GM12878 (cell line): ENCODE results near the gene FOXP1. TPM values are rescaled to one million over a fixed set of nuclear protein-coding genes. Genes with fewer than 3 reads are reported as not detected.
A peak's percentile ranks its signal among the peaks of the same experiment; 100 is the strongest.

Source experiments
- ATAC-seq: fragments of 200-7000 bp; cut with Tn5 transposase; 3 replicates; pipeline ENCODE4 v1.9.1; 2020; ENCODE audit warnings: mild to moderate bottlenecking, moderate library complexity
- BruUV-seq: library from RNA; stranded (reverse); fragments of 400-500 nt; replicated peaks from 2 replicates; lab custom pipeline; 2021; lab: Mats Ljungman, UMichigan
- CTCF ChIA-PET: fragments of 300-600 bp; sonication (Branson Sonifier 250); formaldehyde crosslinking; extraction: SDS; loops from one replicate; lab custom pipeline; 2021; ENCODE audit warnings: inconsistent platforms; lab: Yijun Ruan, JAX
- POLR2A ChIA-PET: fragments of 350-600 bp; formaldehyde crosslinking; extraction: SDS; loops from one replicate; lab custom pipeline; 2021; ENCODE audit warnings: inconsistent platforms; lab: Charles Lee
- RAD21 ChIA-PET: fragments of 300-600 bp; sonication (Branson Sonifier 250); formaldehyde crosslinking; loops from one replicate; lab custom pipeline; 2023; ENCODE audit warnings: antibody characterized with exemption; ENCODE audit not compliant: unreplicated experiment; lab: Charles Lee
- SMC1A ChIA-PET: fragments of 300-600 bp; sonication (Branson Sonifier 250); formaldehyde crosslinking; loops from one replicate; lab custom pipeline; 2023; ENCODE audit not compliant: unreplicated experiment, uncharacterized antibody; lab: Charles Lee
- DNase-seq: peaks from one replicate; pipeline ENCODE4 v3.0.0-alpha.2; 2011; ENCODE audit warnings: low read depth, low spot score
- FAIRE-seq: peaks from 3 replicates; lab custom pipeline; 2011; peaks lifted over from hg19 to GRCh38; lab: Jason Lieb, UNC
- H2AFZ ChIP-seq: 2 replicates; pipeline ENCODE4 v1.6.0; 2011; ENCODE audit warnings: low read depth, low read length, control low read depth; ENCODE audit not compliant: control insufficient read depth
- H3K27ac ChIP-seq: 2 replicates; pipeline ENCODE4 v1.5.1; 2011; ENCODE audit warnings: control low read depth; ENCODE audit not compliant: control insufficient read depth, insufficient read depth
- H3K27me3 ChIP-seq, 2 experiments: replicated peaks in 1 of 2; 2 replicates each; pipeline versions ENCODE4 v1.6.0 to v1.6.1; 2011; ENCODE audit warnings: low read length in 1 of 2; ENCODE audit not compliant: control insufficient read depth in 2 of 2, insufficient read depth in 2 of 2
- H3K36me3 ChIP-seq, 2 experiments: 2 replicates each; pipeline ENCODE4 v1.5.1; 2011; ENCODE audit warnings: low read length in 1 of 2; ENCODE audit not compliant: control insufficient read depth in 2 of 2, insufficient read depth in 2 of 2
- H3K4me1 ChIP-seq: 2 replicates; pipeline ENCODE4 v1.6.1; 2011; ENCODE audit warnings: mild to moderate bottlenecking, low read length, moderate library complexity, mixed read lengths; ENCODE audit not compliant: control insufficient read depth, insufficient read depth
- H3K4me2 ChIP-seq: 2 replicates; pipeline ENCODE4 v1.6.0; 2011; ENCODE audit warnings: control low read depth; ENCODE audit not compliant: control insufficient read depth, insufficient read depth
- H3K4me3 ChIP-seq: fragments of 200-600 bp; sonication (generic); 2 replicates; pipeline ENCODE4 v1.5.1; 2016
- H3K79me2 ChIP-seq: 2 replicates; pipeline ENCODE4 v1.6.0; 2011; ENCODE audit warnings: low read length; ENCODE audit not compliant: control insufficient read depth, insufficient read depth
- H3K9ac ChIP-seq: 2 replicates; pipeline ENCODE4 v1.8.0; 2011; ENCODE audit warnings: low read length, control low read depth, mixed read lengths; ENCODE audit not compliant: control insufficient read depth, insufficient read depth
- H3K9me3 ChIP-seq: replicated peaks from 3 replicates; pipeline ENCODE4 v1.5.1; 2011; ENCODE audit warnings: mild to moderate bottlenecking, low read length; ENCODE audit not compliant: control insufficient read depth, insufficient read depth
- H4K20me1 ChIP-seq: 2 replicates; pipeline ENCODE4 v1.6.0; 2011; ENCODE audit not compliant: control insufficient read depth, insufficient read depth
- JUND ChIP-seq: IDR thresholded peaks from 2 replicates; pipeline ENCODE4 v1.6.1; 2012; ENCODE audit warnings: low read depth, mild to moderate bottlenecking, low read length, improper control_type of control experiment, moderate library complexity
- MTA3 ChIP-seq: IDR thresholded peaks from 2 replicates; pipeline ENCODE4 v1.6.1; 2012; ENCODE audit warnings: low read length, inconsistent platforms, borderline replicate concordance
- POLR2A ChIP-seq: IDR thresholded peaks from 2 replicates; pipeline ENCODE4 v1.6.1; 2011; ENCODE audit warnings: low read depth, mild to moderate bottlenecking, low read length
- RCOR1 ChIP-seq: conservative IDR thresholded peaks from 2 replicates; pipeline ENCODE4 v1.6.1; 2012; ENCODE audit warnings: low read depth, low read length, improper control_type of control experiment
- SRF ChIP-seq, 2 experiments: IDR thresholded peaks; 2 replicates each; pipeline ENCODE4 v1.6.1; 2011; ENCODE audit warnings: low read depth in 2 of 2, low read length in 2 of 2, mild to moderate bottlenecking in 1 of 2, moderate library complexity in 1 of 2
- STAT1 ChIP-seq: fragments of 450-650 bp; conservative IDR thresholded peaks from 2 replicates; pipeline ENCODE4 v1.6.1; 2014; ENCODE audit warnings: antibody characterized with exemption, mild to moderate bottlenecking
- ZBED1 ChIP-seq: IDR thresholded peaks from 2 replicates; pipeline ENCODE4 v1.6.1; 2016; ENCODE audit warnings: borderline replicate concordance
- WGBS: methylation state at CpG from one replicate; pipeline ENCODE4 v1.1.6; 2016; ENCODE audit warnings: low lambda C conversion rate; ENCODE audit not compliant: insufficient replicate concordance, insufficient coverage; ENCODE audit errors: missing lambda C conversion rate; 5-methylcytosine and 5-hydroxymethylcytosine counted together
- in situ Hi-C: fragments of 300-500 bp; cut with MboI; formaldehyde crosslinking; loops from 9 replicates; pipeline ENCODE4 v1.14.3; 2018; ENCODE audit warnings: mixed read lengths
- intact Hi-C: fragments of 100-400 bp; cut with micrococcal nuclease; formaldehyde crosslinking; loops from one replicate; pipeline ENCODE4 v1.14.2; 2022; ENCODE audit not compliant: unreplicated experiment
- polyA plus RNA-seq, 11 experiments: library from polyadenylated mRNA; depleted of rRNA in 4 of 11; unstranded in 6 of 11; stranded (reverse) in 5 of 11; fragments of >200 nt; fragmentation: Nextera tagmentation in 4 of 11; fragmentation: Illumina TruSeq in 1 of 11; extraction: Ambion mirVana in 4 of 11; extraction: Trizol in 1 of 11; gene quantifications; 1 replicate in 1 of 11; 2 replicates in 10 of 11; pipeline versions ENCODE4 v1.2.1 to v1.2.3, GENCODE V29; 2011 to 2016; ENCODE audit warnings: inconsistent platforms in 2 of 11, missing spikeins in 2 of 11, low read depth in 1 of 11
- total RNA-seq, 4 experiments: library from RNA; depleted of rRNA in 3 of 4; stranded (reverse); fragments of >200 nt in 3 of 4; fragmentation: Illumina TruSeq in 1 of 4; extraction: Trizol in 1 of 4; gene quantifications; 2 replicates each; pipeline versions ENCODE4 v1.2.1 to v1.2.3, GENCODE V29; 2013 to 2021
- TF ChIP-seq, protein P1 (sequence below): IDR thresholded peaks from 2 replicates; pipeline ENCODE4 v1.6.1; 2011; ENCODE audit warnings: low read depth, low read length, improper control_type of control experiment, borderline replicate concordance
- TF ChIP-seq, protein P2 (sequence below): fragments of 450-650 bp; IDR thresholded peaks from 2 replicates; pipeline ENCODE4 v1.6.1; 2014; ENCODE audit warnings: mild to moderate bottlenecking
- TF ChIP-seq, protein P3 (sequence below): fragments of 450-650 bp; IDR thresholded peaks from 2 replicates; pipeline ENCODE4 v1.6.1; 2017; ENCODE audit warnings: antibody characterized with exemption, mild to moderate bottlenecking, moderate library complexity

The FOXP1 gene
- total and polyA plus RNA-seq, 10 of the 15 experiments (the other 5 are each of a cell fraction or from before 2014, with no cell fraction given) = 0.05 to 1.6 (median 0.20) TPM; not detected in 1

DNA sequence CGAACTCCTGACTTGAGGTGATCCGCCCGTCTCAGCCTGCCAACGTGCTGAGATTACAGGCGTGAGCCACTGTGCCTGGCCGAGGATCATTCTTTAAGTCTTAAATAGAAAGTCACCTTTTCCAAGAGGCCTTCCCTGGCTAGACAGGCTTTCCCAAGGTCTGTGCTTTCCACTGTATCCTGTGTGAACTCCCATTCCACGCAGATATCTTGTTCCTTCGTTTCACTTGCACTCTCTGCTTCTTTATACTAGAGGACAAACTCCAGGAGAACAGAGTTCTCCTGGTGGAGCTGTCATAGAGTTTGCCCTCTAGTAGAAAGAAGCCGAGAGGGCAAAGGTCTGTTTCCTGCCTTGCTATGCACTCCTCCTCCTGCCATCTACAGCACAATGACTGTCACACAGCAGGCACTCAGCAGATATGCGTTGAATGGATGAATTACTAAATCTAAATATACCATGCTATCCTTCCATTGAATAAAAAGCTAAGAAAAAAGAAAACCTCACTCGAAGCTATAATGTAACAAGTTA lies 211.2 kb downstream of the FOXP1 start:
- H3K79me2 ChIP-seq = no peaks in the 10 kb centered on the region
- H3K4me1 ChIP-seq = no peaks in the 10 kb centered on the region
- H3K27me3 ChIP-seq = no peaks in the 10 kb centered on the region; a peak in 2 of 4 replicates
- 42% methylated on average over 10 of the region's 11 CpGs for WGBS
- no peaks in the 10 kb centered on the region for H3K9me3 ChIP-seq
- no peak for DNase-seq
- no peak overlapping the region for H2AFZ ChIP-seq
- no peak overlapping the region for H3K4me2 ChIP-seq
- POLR2A ChIA-PET = interaction anchor here (0.6 kb wide), 1 partner anchor 14 kb away, joined by 3 read pairs; no protein-coding TSS in a partner anchor
- intact Hi-C loops = no loop called here
- CTCF ChIA-PET = interaction anchor here (1.2 kb wide), 1 partner anchor 12 kb away, joined by 3 read pairs; no protein-coding TSS in a partner anchor
- in situ Hi-C loops = no loop called here
- peak; percentile 37; the same call in 1 of the 3 replicates for ATAC-seq
- TF ChIP-seq, protein P1, sequence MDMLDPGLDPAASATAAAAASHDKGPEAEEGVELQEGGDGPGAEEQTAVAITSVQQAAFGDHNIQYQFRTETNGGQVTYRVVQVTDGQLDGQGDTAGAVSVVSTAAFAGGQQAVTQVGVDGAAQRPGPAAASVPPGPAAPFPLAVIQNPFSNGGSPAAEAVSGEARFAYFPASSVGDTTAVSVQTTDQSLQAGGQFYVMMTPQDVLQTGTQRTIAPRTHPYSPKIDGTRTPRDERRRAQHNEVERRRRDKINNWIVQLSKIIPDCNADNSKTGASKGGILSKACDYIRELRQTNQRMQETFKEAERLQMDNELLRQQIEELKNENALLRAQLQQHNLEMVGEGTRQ = no peak
- TF ChIP-seq STAT1 (no peak), ZBED1 (no peak), RCOR1 (no peak), POLR2A (no peak), MTA3 (no peak), JUND (no peak), SRF (IDR thresholded peaks at IDR 0.05; ENCODE audit: low read depth in 2 of 2, low read length in 2 of 2) (no peak)
- TF ChIP-seq, protein P2, sequence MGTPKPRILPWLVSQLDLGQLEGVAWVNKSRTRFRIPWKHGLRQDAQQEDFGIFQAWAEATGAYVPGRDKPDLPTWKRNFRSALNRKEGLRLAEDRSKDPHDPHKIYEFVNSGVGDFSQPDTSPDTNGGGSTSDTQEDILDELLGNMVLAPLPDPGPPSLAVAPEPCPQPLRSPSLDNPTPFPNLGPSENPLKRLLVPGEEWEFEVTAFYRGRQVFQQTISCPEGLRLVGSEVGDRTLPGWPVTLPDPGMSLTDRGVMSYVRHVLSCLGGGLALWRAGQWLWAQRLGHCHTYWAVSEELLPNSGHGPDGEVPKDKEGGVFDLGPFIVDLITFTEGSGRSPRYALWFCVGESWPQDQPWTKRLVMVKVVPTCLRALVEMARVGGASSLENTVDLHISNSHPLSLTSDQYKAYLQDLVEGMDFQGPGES = no peak
- TF ChIP-seq, protein P3, sequence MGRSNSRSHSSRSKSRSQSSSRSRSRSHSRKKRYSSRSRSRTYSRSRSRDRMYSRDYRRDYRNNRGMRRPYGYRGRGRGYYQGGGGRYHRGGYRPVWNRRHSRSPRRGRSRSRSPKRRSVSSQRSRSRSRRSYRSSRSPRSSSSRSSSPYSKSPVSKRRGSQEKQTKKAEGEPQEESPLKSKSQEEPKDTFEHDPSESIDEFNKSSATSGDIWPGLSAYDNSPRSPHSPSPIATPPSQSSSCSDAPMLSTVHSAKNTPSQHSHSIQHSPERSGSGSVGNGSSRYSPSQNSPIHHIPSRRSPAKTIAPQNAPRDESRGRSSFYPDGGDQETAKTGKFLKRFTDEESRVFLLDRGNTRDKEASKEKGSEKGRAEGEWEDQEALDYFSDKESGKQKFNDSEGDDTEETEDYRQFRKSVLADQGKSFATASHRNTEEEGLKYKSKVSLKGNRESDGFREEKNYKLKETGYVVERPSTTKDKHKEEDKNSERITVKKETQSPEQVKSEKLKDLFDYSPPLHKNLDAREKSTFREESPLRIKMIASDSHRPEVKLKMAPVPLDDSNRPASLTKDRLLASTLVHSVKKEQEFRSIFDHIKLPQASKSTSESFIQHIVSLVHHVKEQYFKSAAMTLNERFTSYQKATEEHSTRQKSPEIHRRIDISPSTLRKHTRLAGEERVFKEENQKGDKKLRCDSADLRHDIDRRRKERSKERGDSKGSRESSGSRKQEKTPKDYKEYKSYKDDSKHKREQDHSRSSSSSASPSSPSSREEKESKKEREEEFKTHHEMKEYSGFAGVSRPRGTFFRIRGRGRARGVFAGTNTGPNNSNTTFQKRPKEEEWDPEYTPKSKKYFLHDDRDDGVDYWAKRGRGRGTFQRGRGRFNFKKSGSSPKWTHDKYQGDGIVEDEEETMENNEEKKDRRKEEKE = no peak
- H4K20me1 ChIP-seq = no peaks in the 10 kb centered on the region
- SMC1A ChIA-PET = interaction anchor here (0.8 to 2.3 kb wide), 2 partner anchors 12 to 25 kb away, joined by 3 to 7 read pairs; no protein-coding TSS in a partner anchor
- RAD21 ChIA-PET = interaction anchor here (0.8 kb wide), 1 partner anchor 20 kb away, joined by 3 read pairs; no protein-coding TSS in a partner anchor
- no peak overlapping the region for H3K27ac ChIP-seq
- no peak overlapping the region for H3K9ac ChIP-seq
- no peaks in the 10 kb centered on the region for H3K36me3 ChIP-seq
- no peak overlapping the region for H3K4me3 ChIP-seq
- no TSS peak for BruUV-seq
- FAIRE-seq = no peak
